ENCODE data around the gene TBCCD1.

The TBCCD1 gene

GRCh38 chr3:186567072-186567921 is at the start of gene TBCCD1:
Gene TBCCD1 (minus strand): TSS chr3:186567339. CDS start chr3:186564329, 3,010 bp downstream.
- DNase-seq (ENCODE audit: low spot score): peak; percentile 88

GRCh38 chr3:186616299-186616617 is 49.1 kb upstream of the TBCCD1 start:
- no peak for DNase-seq (ENCODE audit: low spot score)

- peak; percentile 74 for DNase-seq (ENCODE audit: low spot score)
Observed at GRCh38 chr3:186614597-186615483, 47.7 kb upstream of the TBCCD1 start.

GRCh38 chr3:186614266-186614596 is 47.1 kb upstream of the TBCCD1 start:
- DNase-seq (ENCODE audit: low spot score): no peak

- no peak for DNase-seq (ENCODE audit: low spot score)
Observed at GRCh38 chr3:186613637-186614265, 46.6 kb upstream of the TBCCD1 start.

- no peak for DNase-seq (ENCODE audit: low spot score)
Observed at GRCh38 chr3:186612721-186613636, 45.8 kb upstream of the TBCCD1 start, which contains the start of gene AHSG. Gene AHSG (plus strand): TSS chr3:186613060. CDS start chr3:186613142, 82 bp downstream.

- no peak for DNase-seq (ENCODE audit: low spot score)
Observed at GRCh38 chr3:186612065-186612464, 44.9 kb upstream of the TBCCD1 start.

GRCh38 chr3:186609247-186609868 is 42.2 kb upstream of the TBCCD1 start:
- no peak for DNase-seq (ENCODE audit: low spot score)

GRCh38 chr3:186608624-186609215 is 41.6 kb upstream of the TBCCD1 start:
- DNase-seq (ENCODE audit: low spot score): no peak

GRCh38 chr3:186605561-186606545 is 38.7 kb upstream of the TBCCD1 start:
- DNase-seq (ENCODE audit: low spot score): peak; percentile 31

- no peak for DNase-seq (ENCODE audit: low spot score)
Observed at GRCh38 chr3:186605078-186605477, 37.9 kb upstream of the TBCCD1 start.

- DNase-seq (ENCODE audit: low spot score): no peak
Observed at GRCh38 chr3:186603159-186603558, 36.0 kb upstream of the TBCCD1 start.

GRCh38 chr3:186600896-186601295 is 33.8 kb upstream of the TBCCD1 start:
- no peak for DNase-seq (ENCODE audit: low spot score)

- DNase-seq (ENCODE audit: low spot score): no peak
Observed at GRCh38 chr3:186599785-186600166, 32.6 kb upstream of the TBCCD1 start.

- peak; percentile 1 for DNase-seq (ENCODE audit: low spot score)
Observed at GRCh38 chr3:186599142-186599784, 32.1 kb upstream of the TBCCD1 start.

GRCh38 chr3:186598794-186599141 is 31.6 kb upstream of the TBCCD1 start:
- DNase-seq (ENCODE audit: low spot score): no peak

GRCh38 chr3:186598108-186598784 is 31.1 kb upstream of the TBCCD1 start:
- DNase-seq (ENCODE audit: low spot score): no peak

- DNase-seq (ENCODE audit: low spot score): no peak
Observed at GRCh38 chr3:186596568-186597287, 29.6 kb upstream of the TBCCD1 start.
